ENCODE data around the gene BSND.

BSND gene

GRCh38 chr1:55044617-55045397 lies 46.1 kb downstream of the BSND start:
- TF ChIP-seq, protein P1, sequence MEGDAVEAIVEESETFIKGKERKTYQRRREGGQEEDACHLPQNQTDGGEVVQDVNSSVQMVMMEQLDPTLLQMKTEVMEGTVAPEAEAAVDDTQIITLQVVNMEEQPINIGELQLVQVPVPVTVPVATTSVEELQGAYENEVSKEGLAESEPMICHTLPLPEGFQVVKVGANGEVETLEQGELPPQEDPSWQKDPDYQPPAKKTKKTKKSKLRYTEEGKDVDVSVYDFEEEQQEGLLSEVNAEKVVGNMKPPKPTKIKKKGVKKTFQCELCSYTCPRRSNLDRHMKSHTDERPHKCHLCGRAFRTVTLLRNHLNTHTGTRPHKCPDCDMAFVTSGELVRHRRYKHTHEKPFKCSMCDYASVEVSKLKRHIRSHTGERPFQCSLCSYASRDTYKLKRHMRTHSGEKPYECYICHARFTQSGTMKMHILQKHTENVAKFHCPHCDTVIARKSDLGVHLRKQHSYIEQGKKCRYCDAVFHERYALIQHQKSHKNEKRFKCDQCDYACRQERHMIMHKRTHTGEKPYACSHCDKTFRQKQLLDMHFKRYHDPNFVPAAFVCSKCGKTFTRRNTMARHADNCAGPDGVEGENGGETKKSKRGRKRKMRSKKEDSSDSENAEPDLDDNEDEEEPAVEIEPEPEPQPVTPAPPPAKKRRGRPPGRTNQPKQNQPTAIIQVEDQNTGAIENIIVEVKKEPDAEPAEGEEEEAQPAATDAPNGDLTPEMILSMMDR (IDR thresholded peaks at IDR 0.05; ENCODE audit: insufficient read depth, low read depth, low read length, missing control alignments): no peak
- DNase-seq (ENCODE audit: low read depth): no peak
- H3K4me3 ChIP-seq (ENCODE audit: low read length): no peak overlapping the region

DNA sequence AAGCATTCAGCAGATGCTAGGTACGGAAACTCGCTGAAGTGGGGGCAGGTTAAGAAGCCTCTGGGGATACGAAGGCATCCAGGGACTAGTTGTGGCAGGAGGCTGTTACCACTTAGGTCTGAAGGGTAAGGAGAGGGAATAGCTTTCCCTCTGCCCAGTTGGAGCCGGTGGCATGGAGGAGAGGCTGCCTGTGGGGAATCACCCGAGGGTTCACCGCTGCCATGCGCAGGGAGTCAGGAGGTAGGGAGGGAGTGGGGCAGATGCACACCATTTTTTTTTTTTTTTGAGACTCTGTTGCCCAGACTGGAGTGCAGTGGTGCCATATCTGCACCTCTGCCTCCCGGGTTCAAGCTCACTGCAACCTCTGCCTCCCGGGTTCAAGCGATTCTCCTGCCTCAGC lies 46.7 kb downstream of the BSND start:
- H3K4me3 ChIP-seq (ENCODE audit: low read length): no peak overlapping the region
- TF ChIP-seq, protein P1 (IDR thresholded peaks at IDR 0.05; ENCODE audit: insufficient read depth, low read depth, low read length, missing control alignments): no peak
- DNase-seq (ENCODE audit: low read depth): no peak

DNA sequence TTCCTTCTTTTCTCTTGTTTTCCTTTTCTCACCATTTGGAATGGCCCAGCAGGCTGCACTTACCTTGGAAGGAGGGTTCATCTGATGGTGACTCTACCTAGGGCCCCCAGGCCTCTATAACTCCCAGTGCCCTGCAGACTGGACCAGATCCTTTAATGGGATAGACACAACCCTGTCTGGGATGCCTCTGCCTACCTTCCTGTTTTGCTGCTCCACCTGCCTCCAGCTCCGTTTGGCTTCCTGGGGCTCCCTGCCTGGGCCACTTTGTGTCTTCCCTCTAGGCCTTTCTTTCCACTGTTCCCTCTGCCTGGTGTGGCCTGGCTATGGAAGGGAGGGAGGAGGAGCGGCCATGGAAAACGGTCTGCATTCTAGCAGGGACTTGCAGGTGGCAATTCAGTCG lies 48.1 kb downstream of the BSND start:
- no peak for DNase-seq (ENCODE audit: low read depth)
- TF ChIP-seq, protein P1 (IDR thresholded peaks at IDR 0.05; ENCODE audit: insufficient read depth, low read depth, low read length, missing control alignments): no peak
- no peak overlapping the region for H3K4me3 ChIP-seq (ENCODE audit: low read length)

GRCh38 chr1:55047611-55048010 lies 48.9 kb downstream of the BSND start:
- H3K4me3 ChIP-seq (ENCODE audit: low read length): no peak overlapping the region
- TF ChIP-seq, protein P1 (IDR thresholded peaks at IDR 0.05; ENCODE audit: insufficient read depth, low read depth, low read length, missing control alignments): no peak
- no peak for DNase-seq (ENCODE audit: low read depth)

GRCh38 chr1:55048453-55049270 lies 49.9 kb downstream of the BSND start:
- TF ChIP-seq, protein P1 (IDR thresholded peaks at IDR 0.05; ENCODE audit: insufficient read depth, low read depth, low read length, missing control alignments): no peak
- no peak overlapping the region for H3K4me3 ChIP-seq (ENCODE audit: low read length)
- DNase-seq (ENCODE audit: low read depth): no peak

DNA sequence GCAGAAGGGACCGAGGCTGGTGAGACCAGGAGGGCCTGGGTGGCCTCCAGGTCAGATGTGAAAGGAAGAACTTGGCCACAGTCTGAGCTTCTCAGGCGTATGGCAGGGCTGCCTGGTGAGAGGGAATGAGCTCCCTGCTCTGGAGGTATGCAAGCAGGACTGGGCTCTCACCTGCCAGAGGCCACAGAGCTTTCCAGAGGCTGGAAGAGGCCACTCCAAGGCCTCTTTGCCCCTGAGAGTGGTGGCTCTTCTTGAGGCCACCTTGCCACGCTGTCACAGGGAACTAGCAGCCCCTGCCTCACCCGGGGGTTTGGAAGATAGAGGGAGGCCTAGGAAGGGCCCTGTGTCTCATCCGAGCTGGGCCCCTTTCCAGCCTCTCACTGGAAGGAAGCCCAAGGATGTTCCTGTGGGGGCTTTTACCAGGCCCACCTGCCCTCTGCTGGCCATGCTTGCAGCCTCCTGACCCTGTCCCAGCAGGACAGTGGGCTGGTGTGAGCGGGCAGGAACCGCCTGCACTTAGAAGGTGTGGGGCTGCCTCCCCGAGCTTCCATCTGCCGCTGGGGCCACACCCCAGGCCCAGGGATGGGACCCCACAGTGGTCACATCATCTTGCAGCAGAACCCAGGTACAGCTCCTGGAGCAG lies 50.7 kb downstream of the BSND start:
- TF ChIP-seq, protein P1 (IDR thresholded peaks at IDR 0.05; ENCODE audit: insufficient read depth, low read depth, low read length, missing control alignments): no peak

More for the DNA sequence above, 50.7 kb downstream of the BSND start:
- DNase-seq (ENCODE audit: low read depth): no peak
- H3K4me3 ChIP-seq (ENCODE audit: low read length): no peak overlapping the region

Data from epithelial cell of esophagus (primary cell).